Measurements from ENCODE around the gene SLC26A8. TPM values are rescaled to one million over a fixed set of nuclear protein-coding genes. Genes with fewer than 3 reads are reported as not detected.

SLC26A8 gene
- total and polyA plus RNA-seq, 2 experiments from 2014 or later: 0.37 TPM; not detected in 1

DNA sequence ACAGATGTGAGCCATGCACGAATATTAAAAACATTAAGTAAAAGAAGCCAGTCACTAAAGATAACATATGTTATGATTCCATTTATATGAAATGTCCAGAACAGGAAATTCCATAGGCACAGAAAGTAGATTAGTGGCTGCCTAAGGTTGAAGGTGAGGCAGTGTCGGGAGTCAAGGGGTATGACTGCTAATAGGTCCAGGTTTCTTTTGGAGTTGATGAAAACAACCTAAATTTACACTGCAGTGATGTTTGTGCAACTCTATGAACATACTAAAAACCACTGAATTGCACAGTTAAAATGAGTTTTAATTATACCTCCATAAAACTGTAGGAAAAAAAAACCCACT lies 118.0 kb downstream of the SLC26A8 start:
- Histone ChIP-seq H3K9me3 (ENCODE audit: low read depth) (no peaks in the 10 kb centered on the region), H3K4me1 (ENCODE audit: low read depth) (no peaks in the 10 kb centered on the region), H3K36me3 (no peaks in the 10 kb centered on the region), H3K27ac (no peak overlapping the region), H3K27me3 (no peaks in the 10 kb centered on the region), H3K4me3 (no peak overlapping the region)
- TF ChIP-seq, protein P1, sequence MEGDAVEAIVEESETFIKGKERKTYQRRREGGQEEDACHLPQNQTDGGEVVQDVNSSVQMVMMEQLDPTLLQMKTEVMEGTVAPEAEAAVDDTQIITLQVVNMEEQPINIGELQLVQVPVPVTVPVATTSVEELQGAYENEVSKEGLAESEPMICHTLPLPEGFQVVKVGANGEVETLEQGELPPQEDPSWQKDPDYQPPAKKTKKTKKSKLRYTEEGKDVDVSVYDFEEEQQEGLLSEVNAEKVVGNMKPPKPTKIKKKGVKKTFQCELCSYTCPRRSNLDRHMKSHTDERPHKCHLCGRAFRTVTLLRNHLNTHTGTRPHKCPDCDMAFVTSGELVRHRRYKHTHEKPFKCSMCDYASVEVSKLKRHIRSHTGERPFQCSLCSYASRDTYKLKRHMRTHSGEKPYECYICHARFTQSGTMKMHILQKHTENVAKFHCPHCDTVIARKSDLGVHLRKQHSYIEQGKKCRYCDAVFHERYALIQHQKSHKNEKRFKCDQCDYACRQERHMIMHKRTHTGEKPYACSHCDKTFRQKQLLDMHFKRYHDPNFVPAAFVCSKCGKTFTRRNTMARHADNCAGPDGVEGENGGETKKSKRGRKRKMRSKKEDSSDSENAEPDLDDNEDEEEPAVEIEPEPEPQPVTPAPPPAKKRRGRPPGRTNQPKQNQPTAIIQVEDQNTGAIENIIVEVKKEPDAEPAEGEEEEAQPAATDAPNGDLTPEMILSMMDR (IDR thresholded peaks at IDR 0.05; ENCODE audit: low read depth, low read length): no peak
- peak in 1 of 2 donors; percentile 25 for DNase-seq (ENCODE audit: low read depth in 1 of 2, low spot score in 1 of 2)

GRCh38 chr6:35905841-35906498 lies 118.5 kb downstream of the SLC26A8 start:
- peak in 1 of 2 donors; percentile 14 for DNase-seq (ENCODE audit: low read depth in 1 of 2, low spot score in 1 of 2)
- Histone ChIP-seq H3K4me1 (ENCODE audit: low read depth) (no peaks in the 10 kb centered on the region), H3K27me3 (no peaks in the 10 kb centered on the region), H3K4me3 (no peak overlapping the region), H3K27ac (no peak overlapping the region), H3K9me3 (ENCODE audit: low read depth) (no peaks in the 10 kb centered on the region), H3K36me3 (no peaks in the 10 kb centered on the region)
- TF ChIP-seq, protein P1 (IDR thresholded peaks at IDR 0.05; ENCODE audit: low read depth, low read length): no peak

DNA sequence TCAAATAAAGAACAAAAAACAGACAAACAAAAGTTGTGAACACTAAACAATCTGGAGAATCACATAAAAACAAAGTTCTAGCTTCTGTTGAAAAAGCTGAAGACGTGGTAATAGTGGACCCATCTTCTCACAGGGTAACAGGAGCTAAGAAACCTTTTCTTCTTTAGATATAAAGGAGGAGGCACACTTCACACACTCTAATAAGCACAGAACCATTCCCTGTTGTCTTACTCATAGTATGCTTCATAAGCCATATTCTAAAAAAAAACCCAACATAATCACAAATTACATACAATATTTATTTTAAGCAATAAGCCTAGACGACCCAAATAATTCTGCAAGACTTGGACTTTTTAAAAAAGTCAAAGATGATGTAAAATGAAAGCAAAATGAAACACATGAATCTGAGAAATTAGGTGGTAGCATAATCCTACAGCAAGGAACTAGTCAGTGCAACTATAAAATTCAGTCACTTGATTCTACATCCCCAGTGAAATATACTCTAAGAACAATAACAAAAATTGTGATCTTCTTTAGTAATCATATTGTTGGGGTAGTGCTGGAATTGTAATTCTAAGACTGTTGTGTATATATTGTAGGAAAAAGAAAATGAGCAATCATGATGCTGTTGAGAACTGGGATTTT lies 119.2 kb downstream of the SLC26A8 start:
- DNase-seq (ENCODE audit: low read depth in 1 of 2, low spot score in 1 of 2): no peak
- H3K4me1 ChIP-seq (ENCODE audit: low read depth): no peaks in the 10 kb centered on the region
- TF ChIP-seq, protein P1 (IDR thresholded peaks at IDR 0.05; ENCODE audit: low read depth, low read length): no peak
- no peak overlapping the region for H3K27ac ChIP-seq
- no peaks in the 10 kb centered on the region for H3K9me3 ChIP-seq (ENCODE audit: low read depth)
- H3K36me3 ChIP-seq: no peaks in the 10 kb centered on the region
- H3K27me3 ChIP-seq: no peaks in the 10 kb centered on the region
- no peak overlapping the region for H3K4me3 ChIP-seq

GRCh38 chr6:35903679-35904078 lies 120.8 kb downstream of the SLC26A8 start:
- H3K27me3 ChIP-seq: no peaks in the 10 kb centered on the region
- no peak for DNase-seq (ENCODE audit: low read depth in 1 of 2, low spot score in 1 of 2)
- H3K27ac ChIP-seq: no peak overlapping the region
- TF ChIP-seq, protein P1 (IDR thresholded peaks at IDR 0.05; ENCODE audit: low read depth, low read length): no peak
- H3K4me1 ChIP-seq (ENCODE audit: low read depth): no peaks in the 10 kb centered on the region
- no peaks in the 10 kb centered on the region for H3K9me3 ChIP-seq (ENCODE audit: low read depth)
- H3K36me3 ChIP-seq: no peaks in the 10 kb centered on the region
- no peak overlapping the region for H3K4me3 ChIP-seq

- H3K9me3 ChIP-seq (ENCODE audit: low read depth): no peaks in the 10 kb centered on the region
- H3K4me3 ChIP-seq: no peak overlapping the region
- no peaks in the 10 kb centered on the region for H3K4me1 ChIP-seq (ENCODE audit: low read depth)
- TF ChIP-seq, protein P1 (IDR thresholded peaks at IDR 0.05; ENCODE audit: low read depth, low read length): no peak
- H3K36me3 ChIP-seq: no peaks in the 10 kb centered on the region
- H3K27ac ChIP-seq: no peak overlapping the region
- H3K27me3 ChIP-seq: no peaks in the 10 kb centered on the region
- DNase-seq (ENCODE audit: low read depth in 1 of 2, low spot score in 1 of 2): no peak
Observed at GRCh38 chr6:35900448-35900847, 124.0 kb downstream of the SLC26A8 start.
